Measurements from ENCODE around the gene USP24.
"Not testable (repeated sequence)": the region's sequence is repeated elsewhere in the genome, so short reads cannot be mapped to it uniquely, and the experiment has no call there.

Gene USP24

DNA sequence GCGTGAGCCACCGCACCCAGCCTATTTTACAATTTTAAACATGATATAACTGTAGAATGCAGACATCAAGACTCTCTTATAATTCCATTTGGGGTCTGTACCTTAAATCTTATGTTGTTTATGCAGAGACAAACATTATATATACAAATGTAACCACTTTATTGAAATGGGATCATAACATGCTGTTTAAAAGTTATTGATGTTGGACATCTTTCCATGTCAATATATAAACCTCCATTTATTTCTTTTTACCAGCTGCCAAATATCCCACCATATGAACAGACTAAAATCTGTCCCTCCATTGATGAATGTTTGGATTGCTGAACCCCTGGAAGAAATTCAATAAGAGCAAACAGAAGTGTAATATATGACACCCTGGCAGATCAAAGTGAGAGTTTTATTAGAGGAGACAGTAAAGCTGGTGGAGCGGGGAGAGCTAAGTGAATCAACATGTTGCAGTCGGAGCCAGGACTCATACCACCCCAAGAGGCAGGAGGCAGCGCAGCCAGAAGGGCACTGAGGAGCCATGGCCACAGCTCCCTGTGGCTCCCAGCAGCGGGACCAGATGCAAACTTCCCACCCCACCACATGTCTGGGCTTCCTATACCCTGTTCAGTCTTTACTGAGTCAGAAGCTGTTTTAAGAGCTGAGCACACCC is 180.6 kb downstream of the USP24 start:
- no peak overlapping the region for H3K27ac ChIP-seq
- TF ChIP-seq, protein P1, sequence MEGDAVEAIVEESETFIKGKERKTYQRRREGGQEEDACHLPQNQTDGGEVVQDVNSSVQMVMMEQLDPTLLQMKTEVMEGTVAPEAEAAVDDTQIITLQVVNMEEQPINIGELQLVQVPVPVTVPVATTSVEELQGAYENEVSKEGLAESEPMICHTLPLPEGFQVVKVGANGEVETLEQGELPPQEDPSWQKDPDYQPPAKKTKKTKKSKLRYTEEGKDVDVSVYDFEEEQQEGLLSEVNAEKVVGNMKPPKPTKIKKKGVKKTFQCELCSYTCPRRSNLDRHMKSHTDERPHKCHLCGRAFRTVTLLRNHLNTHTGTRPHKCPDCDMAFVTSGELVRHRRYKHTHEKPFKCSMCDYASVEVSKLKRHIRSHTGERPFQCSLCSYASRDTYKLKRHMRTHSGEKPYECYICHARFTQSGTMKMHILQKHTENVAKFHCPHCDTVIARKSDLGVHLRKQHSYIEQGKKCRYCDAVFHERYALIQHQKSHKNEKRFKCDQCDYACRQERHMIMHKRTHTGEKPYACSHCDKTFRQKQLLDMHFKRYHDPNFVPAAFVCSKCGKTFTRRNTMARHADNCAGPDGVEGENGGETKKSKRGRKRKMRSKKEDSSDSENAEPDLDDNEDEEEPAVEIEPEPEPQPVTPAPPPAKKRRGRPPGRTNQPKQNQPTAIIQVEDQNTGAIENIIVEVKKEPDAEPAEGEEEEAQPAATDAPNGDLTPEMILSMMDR (conservative IDR thresholded peaks at IDR 0.05): no peak

DNA sequence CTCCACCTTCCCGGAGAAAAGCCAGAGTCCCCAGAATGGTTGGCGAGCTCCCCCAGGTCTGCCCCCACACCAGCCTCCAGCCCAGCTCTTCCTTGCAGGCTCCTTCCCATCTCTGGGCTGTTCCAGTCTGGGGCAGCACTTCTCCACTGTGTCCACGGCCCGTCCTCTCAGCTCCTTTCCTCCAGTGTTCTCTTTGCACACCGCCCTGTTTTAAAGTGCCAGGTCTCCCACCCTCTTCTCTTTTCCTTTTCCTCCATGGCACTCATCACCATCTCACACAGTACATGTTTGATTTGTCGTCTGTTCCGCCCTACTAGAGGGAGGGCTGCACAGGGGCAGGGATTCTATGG is 181.9 kb downstream of the USP24 start:
- TF ChIP-seq ZFX (IDR thresholded peaks at IDR 0.05): no peak
- H3K27ac ChIP-seq: no peak overlapping the region

DNA sequence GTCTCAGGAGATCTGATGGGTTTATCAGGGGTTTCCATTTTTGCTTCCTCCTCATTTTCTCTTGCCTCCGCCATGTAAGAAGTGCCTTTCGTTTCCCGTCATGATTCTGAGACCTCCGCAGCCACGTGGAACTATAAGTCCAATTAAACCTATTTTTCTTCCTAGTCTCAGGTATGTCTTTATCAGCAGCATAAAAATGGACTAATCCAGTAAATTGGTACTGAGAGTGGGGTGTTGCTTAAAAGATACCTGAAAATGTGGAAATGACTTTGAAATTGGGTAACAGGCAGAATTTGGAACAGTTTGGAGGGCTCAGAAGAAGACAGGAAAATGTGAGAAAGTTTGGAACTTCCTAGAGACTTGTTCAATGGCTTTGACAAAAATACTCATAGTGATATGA is 184.1 kb downstream of the USP24 start:
- H3K27ac ChIP-seq: not testable (repeated sequence)

DNA sequence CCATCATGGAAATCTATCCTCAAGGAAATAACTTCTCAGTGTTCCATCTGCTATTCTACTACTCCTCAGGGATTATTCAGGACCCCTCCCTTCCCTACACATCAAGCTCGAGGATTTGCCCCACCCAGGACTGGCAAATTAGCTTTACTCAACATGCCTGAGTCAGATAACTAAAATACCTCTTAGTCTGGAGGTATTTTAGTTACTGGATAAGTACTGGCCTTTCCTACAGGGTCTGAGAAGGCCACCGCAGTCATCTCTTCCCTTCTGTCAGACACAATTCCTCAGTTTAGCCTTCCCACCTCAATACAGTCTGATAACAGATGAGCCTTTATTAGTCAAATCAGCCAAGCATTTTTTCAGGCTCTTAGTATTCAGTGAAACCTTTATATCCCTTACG is 188.5 kb downstream of the USP24 start:
- not testable (repeated sequence) for H3K27ac ChIP-seq

DNA sequence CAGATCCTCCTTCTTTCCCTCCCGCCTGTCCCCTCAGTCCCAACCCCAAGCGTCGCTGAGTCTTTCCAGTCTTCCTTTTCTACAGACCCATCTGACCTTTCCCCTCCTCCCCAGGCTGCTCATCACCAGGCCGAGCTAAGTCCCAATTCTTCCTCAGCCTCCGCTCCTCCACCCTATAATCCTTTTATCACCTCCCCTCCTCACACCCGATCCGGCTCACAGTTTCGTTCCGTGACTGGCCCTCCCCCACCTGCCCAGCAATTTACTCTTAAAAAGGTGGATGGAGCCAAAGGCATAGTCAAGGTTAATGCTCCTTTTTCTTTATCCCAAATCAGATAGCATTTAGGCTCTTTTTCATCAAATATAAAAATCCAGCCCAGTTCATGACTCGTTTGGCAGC is 191.0 kb downstream of the USP24 start:
- not testable (repeated sequence) for H3K27ac ChIP-seq

DNA sequence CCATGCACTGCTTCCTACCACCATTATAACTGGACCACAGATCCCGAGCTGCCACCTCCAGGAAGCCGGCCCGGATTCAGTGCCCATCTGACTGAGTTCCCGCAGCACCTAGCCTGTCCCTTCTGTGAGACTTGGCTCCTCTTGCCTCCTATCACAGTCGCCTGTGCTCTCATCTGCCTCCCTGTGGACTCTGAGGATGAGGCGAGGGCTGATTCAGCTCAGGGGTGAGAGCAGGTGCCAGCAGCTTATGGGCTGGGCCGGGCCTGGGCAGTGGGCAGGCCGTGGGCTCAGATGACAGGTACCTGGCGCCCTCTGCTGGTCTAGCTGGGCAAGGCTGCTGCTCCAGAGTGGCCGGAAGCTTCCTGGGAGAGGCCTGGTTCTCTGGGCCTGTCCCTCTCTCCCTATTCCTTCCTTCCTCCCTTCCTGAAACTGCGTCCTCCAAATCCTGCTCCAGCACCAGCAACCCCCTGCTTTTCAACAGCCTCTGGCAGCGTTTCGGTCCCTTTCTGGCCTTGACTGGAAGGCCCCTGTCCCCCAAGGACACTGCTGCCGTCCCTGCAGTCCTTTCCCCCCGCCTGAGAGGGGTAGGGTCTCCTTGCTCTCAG is 193.1 kb downstream of the USP24 start:
- no peak overlapping the region for H3K27ac ChIP-seq
- TF ChIP-seq, protein P1 (conservative IDR thresholded peaks at IDR 0.05): peak; percentile 98
- TF ChIP-seq ZFX (IDR thresholded peaks at IDR 0.05): peak; percentile 43; the same call in 1 of the 2 replicates

DNA sequence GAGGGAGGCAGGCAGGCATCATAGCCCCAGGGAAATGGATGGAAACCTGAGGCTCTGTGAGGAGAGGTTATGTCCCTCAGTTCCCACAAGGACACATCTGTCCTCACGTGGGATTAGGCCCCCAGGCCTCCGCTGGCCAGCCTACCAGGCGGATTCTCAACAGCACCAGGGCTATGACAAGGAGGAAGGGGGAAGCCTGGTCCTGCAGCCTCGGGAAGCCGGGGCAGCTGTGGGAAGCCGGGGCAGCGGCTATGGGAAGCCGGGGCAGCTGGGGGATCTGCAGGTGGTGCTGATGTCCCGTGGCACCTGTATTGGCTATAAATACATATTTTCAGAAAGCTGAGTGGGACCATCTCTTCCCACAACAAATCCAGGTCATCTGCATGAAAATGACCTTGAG is 196.8 kb downstream of the USP24 start:
- TF ChIP-seq ZFX (IDR thresholded peaks at IDR 0.05): no peak
- TF ChIP-seq, protein P1 (conservative IDR thresholded peaks at IDR 0.05): no peak
- H3K27ac ChIP-seq: no peak overlapping the region

Measured in C4-2B (cell line).